ENCODE results near the gene ATP2A3. TPM values are rescaled to one million over a fixed set of nuclear protein-coding genes. Genes with fewer than 3 reads are reported as not detected.

The ATP2A3 gene
- total RNA-seq, 1 experiment from 2014 or later, result 13.3 TPM

DNA sequence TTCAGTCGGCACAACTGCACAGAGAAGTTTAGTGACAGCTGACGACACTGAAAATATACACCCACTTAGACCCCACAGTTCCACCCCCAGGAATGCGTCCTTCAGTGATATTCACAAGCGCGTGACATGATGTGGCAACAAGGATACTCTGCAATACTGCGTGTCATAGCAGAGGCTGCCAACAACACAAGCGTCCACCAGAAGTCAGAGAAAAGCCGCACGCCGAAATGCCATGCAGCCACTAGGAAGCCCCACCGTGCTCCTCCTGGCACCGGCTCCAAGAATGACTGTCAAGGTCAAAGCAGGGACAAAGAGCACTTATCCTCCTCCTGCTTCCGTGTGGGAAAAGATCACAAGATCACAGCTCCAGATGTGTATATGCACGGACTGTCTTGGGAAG is 3.5 kb downstream of the ATP2A3 start:
- Histone ChIP-seq H3K79me1 (ENCODE audit: insufficient read depth, low read depth, low read length, poor library complexity, severe bottlenecking) (no peaks in the 10 kb centered on the region), H3T11ph (ENCODE audit: low read length) (no peak overlapping the region), H2BK120ac (ENCODE audit: low read depth, low read length, poor library complexity, severe bottlenecking) (no peak overlapping the region), H2BK5ac (ENCODE audit: insufficient read length, low read length) (no peak overlapping the region), H4K91ac (ENCODE audit: insufficient read length, low read depth, low read length) (no peak overlapping the region), H3K4me2 (ENCODE audit: insufficient read depth, insufficient read length, low read length) (no peak overlapping the region), H2AFZ (ENCODE audit: low read length) (no peak overlapping the region), H3K23ac (ENCODE audit: insufficient read length, low read depth, low read length) (no peak overlapping the region), H3K14ac (ENCODE audit: insufficient read depth, low read length) (no peak overlapping the region), H4K20me1 (ENCODE audit: control insufficient read depth, insufficient read depth, insufficient read length) (no peaks in the 10 kb centered on the region), H3K4me1 (ENCODE audit: insufficient read depth, low read length) (peaks cover 3% of the 10 kb centered on the region; the same call in 1 of the 2 replicates), H3K79me2 (ENCODE audit: insufficient read depth, low read length) (no peaks in the 10 kb centered on the region), H2AK5ac (ENCODE audit: insufficient read length, low read length) (no peak overlapping the region), H3K9me3 (ENCODE audit: control insufficient read depth, low read depth, low read length) (no peaks in the 10 kb centered on the region), H3K4ac (ENCODE audit: low read depth, low read length) (no peak overlapping the region), H2BK20ac (ENCODE audit: low read depth, low read length, poor library complexity, severe bottlenecking) (no peak overlapping the region), H3K23me2 (ENCODE audit: insufficient read length, low read depth, low read length, poor library complexity, severe bottlenecking) (peaks cover 3% of the 10 kb centered on the region), H4K8ac (replicated peaks; ENCODE audit: insufficient read length, low read depth, low read length) (no peak overlapping the region), H2BK15ac (ENCODE audit: low read depth, low read length) (no peak overlapping the region), H4K5ac (ENCODE audit: insufficient read length, low read depth, low read length) (no peak overlapping the region), H2BK12ac (ENCODE audit: insufficient read length, low read depth, low read length) (no peak overlapping the region), H3K27ac (ENCODE audit: insufficient read length, low read depth, low read length) (no peak overlapping the region), H3K18ac (ENCODE audit: insufficient read length, low read depth, low read length) (no peak overlapping the region), H3K9ac (ENCODE audit: extremely low read depth, insufficient read length, low read length) (no peak overlapping the region), H3K56ac (ENCODE audit: insufficient read length, low read depth, low read length) (no peak overlapping the region), H3K27me3 (ENCODE audit: insufficient read depth, low read length) (no peaks in the 10 kb centered on the region; the same call in 1 of the 2 replicates)
- TF ChIP-seq, protein P1, sequence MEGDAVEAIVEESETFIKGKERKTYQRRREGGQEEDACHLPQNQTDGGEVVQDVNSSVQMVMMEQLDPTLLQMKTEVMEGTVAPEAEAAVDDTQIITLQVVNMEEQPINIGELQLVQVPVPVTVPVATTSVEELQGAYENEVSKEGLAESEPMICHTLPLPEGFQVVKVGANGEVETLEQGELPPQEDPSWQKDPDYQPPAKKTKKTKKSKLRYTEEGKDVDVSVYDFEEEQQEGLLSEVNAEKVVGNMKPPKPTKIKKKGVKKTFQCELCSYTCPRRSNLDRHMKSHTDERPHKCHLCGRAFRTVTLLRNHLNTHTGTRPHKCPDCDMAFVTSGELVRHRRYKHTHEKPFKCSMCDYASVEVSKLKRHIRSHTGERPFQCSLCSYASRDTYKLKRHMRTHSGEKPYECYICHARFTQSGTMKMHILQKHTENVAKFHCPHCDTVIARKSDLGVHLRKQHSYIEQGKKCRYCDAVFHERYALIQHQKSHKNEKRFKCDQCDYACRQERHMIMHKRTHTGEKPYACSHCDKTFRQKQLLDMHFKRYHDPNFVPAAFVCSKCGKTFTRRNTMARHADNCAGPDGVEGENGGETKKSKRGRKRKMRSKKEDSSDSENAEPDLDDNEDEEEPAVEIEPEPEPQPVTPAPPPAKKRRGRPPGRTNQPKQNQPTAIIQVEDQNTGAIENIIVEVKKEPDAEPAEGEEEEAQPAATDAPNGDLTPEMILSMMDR (conservative IDR thresholded peaks at IDR 0.05), result no peak
- peaks cover 32% of the 10 kb centered on the region for H3K27me3 Mint-ChIP-seq (ENCODE audit: low read depth)
- H3K27ac Mint-ChIP-seq, result no peak overlapping the region; a peak in 1 of 7 replicates
- H3K36me3 Mint-ChIP-seq (ENCODE audit: insufficient read depth in 1 of 3, low read depth in 3 of 3), result no peaks in the 10 kb centered on the region
- no peak overlapping the region for H3K4me3 Mint-ChIP-seq
- H3K9me3 Mint-ChIP-seq, result no peaks in the 10 kb centered on the region
- WGBS (ENCODE audit: extremely low coverage, insufficient read length, low lambda C conversion rate), result no CpG with 5 or more reads among the region's 14 CpGs
- DNase-seq, result no peak
- peaks cover 44 to 52% of the 10 kb centered on the region in 2 experiments for H3K4me1 Mint-ChIP-seq

Data from H9 (cell line).